ENCODE measurements around the gene ABHD6.

The ABHD6 gene

GRCh38 chr3:58249358-58250092, 11.9 kb downstream of the ABHD6 start:
- no peak for TF ChIP-seq CTCF (IDR thresholded peaks at IDR 0.05; ENCODE audit: extremely low read depth, insufficient read depth, missing control alignments)
- DNase-seq (ENCODE audit: low spot score) = no peak
- in situ Hi-C loops (cut with MboI; ENCODE audit: low pct_unique_long_range_greater_than_20kb, low sequenced_read_pairs, unreplicated experiment) = no loop called here

- no peak for TF ChIP-seq CTCF (IDR thresholded peaks at IDR 0.05; ENCODE audit: extremely low read depth, insufficient read depth, missing control alignments)
- in situ Hi-C loops (cut with MboI; ENCODE audit: low pct_unique_long_range_greater_than_20kb, low sequenced_read_pairs, unreplicated experiment) = no loop called here
- no peak for DNase-seq (ENCODE audit: low spot score)
Observed at GRCh38 chr3:58250093-58250707, 12.6 kb downstream of the ABHD6 start.

GRCh38 chr3:58251631-58252035, 14.0 kb downstream of the ABHD6 start:
- in situ Hi-C loops (cut with MboI; ENCODE audit: low pct_unique_long_range_greater_than_20kb, low sequenced_read_pairs, unreplicated experiment) = no loop called here
- TF ChIP-seq CTCF (IDR thresholded peaks at IDR 0.05; ENCODE audit: extremely low read depth, insufficient read depth, missing control alignments) = no peak

GRCh38 chr3:58254144-58254543, 16.6 kb downstream of the ABHD6 start:
- in situ Hi-C loops (cut with MboI; ENCODE audit: low pct_unique_long_range_greater_than_20kb, low sequenced_read_pairs, unreplicated experiment) = no loop called here
- TF ChIP-seq CTCF (IDR thresholded peaks at IDR 0.05; ENCODE audit: extremely low read depth, insufficient read depth, missing control alignments) = no peak

More at GRCh38 chr3:58251631-58252035, 14.0 kb downstream of the ABHD6 start:
- no peak for DNase-seq (ENCODE audit: low spot score)

GRCh38 chr3:58256061-58256460, 18.5 kb downstream of the ABHD6 start:
- no peak for TF ChIP-seq CTCF (IDR thresholded peaks at IDR 0.05; ENCODE audit: extremely low read depth, insufficient read depth, missing control alignments)
- in situ Hi-C loops (cut with MboI; ENCODE audit: low pct_unique_long_range_greater_than_20kb, low sequenced_read_pairs, unreplicated experiment) = no loop called here
- DNase-seq (ENCODE audit: low spot score) = no peak

More at GRCh38 chr3:58254144-58254543, 16.6 kb downstream of the ABHD6 start:
- no peak for DNase-seq (ENCODE audit: low spot score)

GRCh38 chr3:58256511-58256910, 18.9 kb downstream of the ABHD6 start:
- in situ Hi-C loops (cut with MboI; ENCODE audit: low pct_unique_long_range_greater_than_20kb, low sequenced_read_pairs, unreplicated experiment) = no loop called here
- no peak for TF ChIP-seq CTCF (IDR thresholded peaks at IDR 0.05; ENCODE audit: extremely low read depth, insufficient read depth, missing control alignments)
- DNase-seq (ENCODE audit: low spot score) = no peak

Measured in GM13977 (cell line).